Sigmoid colon (tissue), 3 donors: ENCODE measurements around the gene MSI1.

ENCODE experiments used
- CTCF ChIP-seq, 4 experiments: fragments of 450-650 bp in 3 of 4; fragments of 200-600 bp in 1 of 4; IDR thresholded peaks; one replicate each; pipeline ENCODE4 v1.5.1; 2016 to 2019; ENCODE audit warnings: antibody characterized with exemption in 4 of 4, mild to moderate bottlenecking in 3 of 4, moderate library complexity in 2 of 4
- POLR2A ChIP-seq, 2 donors: fragments of 450-650 bp; IDR thresholded peaks; one replicate each; pipeline ENCODE4 v1.6.1; 2016; ENCODE audit warnings: antibody characterized with exemption in 2 of 2, mild to moderate bottlenecking in 2 of 2, moderate library complexity in 2 of 2

DNA sequence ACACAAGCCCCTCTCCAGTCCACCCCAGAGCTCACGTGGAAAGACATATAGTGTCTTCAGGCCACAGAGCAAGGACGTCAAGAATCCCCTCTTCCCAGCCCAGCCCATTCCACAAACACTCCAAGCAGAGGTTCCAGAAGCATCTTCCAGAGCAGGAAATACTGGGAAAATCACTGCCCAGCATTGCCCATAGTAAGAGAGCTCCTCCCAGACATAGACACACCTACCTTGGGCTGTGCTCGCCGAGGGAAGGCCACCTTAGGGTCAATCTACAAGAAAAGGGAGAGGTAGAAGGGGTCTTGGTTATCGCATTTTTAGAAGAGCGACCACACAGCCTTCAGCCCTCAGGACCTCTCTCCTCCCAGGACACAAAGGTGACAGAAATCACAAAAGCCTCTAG lies 4.5 kb downstream of the MSI1 start:
- no peak for TF ChIP-seq POLR2A (IDR thresholded peaks at IDR 0.05)
- TF ChIP-seq CTCF (IDR thresholded peaks at IDR 0.05) = no peak
